ENCODE results near the gene ZNF189.

ZNF189 gene

DNA sequence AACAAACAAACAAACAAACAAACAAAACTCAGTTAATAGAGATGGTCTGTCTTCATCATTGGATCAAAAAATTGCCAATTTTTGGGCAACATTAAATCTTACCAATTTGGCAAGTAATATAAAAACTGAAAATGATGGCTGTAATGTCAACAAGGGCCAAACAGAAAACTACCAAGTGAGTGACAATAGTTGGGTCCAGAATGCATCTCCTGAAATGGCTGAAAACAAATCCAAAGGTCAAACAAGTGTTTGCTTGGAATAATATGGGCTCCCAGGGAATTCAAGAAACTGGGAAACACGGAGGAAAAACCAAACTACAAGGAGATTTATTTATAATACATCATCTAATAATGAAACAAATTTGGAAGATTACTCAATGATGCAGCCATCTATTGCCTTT is 39.0 kb upstream of the ZNF189 start:
- H3K27ac ChIP-seq (replicated peaks), result no peak overlapping the region
- H3K27me3 ChIP-seq (ENCODE audit: insufficient read depth, poor library complexity, severe bottlenecking), result no peaks in the 10 kb centered on the region
- H3K4me3 ChIP-seq (replicated peaks; ENCODE audit: insufficient read depth, low read length), result no peak overlapping the region
- no peak for TF ChIP-seq POLR2AphosphoS5 (IDR thresholded peaks at IDR 0.05; ENCODE audit: low read depth)
- TF ChIP-seq, protein P1, sequence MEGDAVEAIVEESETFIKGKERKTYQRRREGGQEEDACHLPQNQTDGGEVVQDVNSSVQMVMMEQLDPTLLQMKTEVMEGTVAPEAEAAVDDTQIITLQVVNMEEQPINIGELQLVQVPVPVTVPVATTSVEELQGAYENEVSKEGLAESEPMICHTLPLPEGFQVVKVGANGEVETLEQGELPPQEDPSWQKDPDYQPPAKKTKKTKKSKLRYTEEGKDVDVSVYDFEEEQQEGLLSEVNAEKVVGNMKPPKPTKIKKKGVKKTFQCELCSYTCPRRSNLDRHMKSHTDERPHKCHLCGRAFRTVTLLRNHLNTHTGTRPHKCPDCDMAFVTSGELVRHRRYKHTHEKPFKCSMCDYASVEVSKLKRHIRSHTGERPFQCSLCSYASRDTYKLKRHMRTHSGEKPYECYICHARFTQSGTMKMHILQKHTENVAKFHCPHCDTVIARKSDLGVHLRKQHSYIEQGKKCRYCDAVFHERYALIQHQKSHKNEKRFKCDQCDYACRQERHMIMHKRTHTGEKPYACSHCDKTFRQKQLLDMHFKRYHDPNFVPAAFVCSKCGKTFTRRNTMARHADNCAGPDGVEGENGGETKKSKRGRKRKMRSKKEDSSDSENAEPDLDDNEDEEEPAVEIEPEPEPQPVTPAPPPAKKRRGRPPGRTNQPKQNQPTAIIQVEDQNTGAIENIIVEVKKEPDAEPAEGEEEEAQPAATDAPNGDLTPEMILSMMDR (IDR thresholded peaks at IDR 0.05; ENCODE audit: insufficient read depth, low read length), result no peak
- TF ChIP-seq, protein P2, sequence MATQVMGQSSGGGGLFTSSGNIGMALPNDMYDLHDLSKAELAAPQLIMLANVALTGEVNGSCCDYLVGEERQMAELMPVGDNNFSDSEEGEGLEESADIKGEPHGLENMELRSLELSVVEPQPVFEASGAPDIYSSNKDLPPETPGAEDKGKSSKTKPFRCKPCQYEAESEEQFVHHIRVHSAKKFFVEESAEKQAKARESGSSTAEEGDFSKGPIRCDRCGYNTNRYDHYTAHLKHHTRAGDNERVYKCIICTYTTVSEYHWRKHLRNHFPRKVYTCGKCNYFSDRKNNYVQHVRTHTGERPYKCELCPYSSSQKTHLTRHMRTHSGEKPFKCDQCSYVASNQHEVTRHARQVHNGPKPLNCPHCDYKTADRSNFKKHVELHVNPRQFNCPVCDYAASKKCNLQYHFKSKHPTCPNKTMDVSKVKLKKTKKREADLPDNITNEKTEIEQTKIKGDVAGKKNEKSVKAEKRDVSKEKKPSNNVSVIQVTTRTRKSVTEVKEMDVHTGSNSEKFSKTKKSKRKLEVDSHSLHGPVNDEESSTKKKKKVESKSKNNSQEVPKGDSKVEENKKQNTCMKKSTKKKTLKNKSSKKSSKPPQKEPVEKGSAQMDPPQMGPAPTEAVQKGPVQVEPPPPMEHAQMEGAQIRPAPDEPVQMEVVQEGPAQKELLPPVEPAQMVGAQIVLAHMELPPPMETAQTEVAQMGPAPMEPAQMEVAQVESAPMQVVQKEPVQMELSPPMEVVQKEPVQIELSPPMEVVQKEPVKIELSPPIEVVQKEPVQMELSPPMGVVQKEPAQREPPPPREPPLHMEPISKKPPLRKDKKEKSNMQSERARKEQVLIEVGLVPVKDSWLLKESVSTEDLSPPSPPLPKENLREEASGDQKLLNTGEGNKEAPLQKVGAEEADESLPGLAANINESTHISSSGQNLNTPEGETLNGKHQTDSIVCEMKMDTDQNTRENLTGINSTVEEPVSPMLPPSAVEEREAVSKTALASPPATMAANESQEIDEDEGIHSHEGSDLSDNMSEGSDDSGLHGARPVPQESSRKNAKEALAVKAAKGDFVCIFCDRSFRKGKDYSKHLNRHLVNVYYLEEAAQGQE (IDR thresholded peaks at IDR 0.05; ENCODE audit: insufficient replicate concordance, low read depth), result no peak
- no peak for TF ChIP-seq GABPA (IDR thresholded peaks at IDR 0.05; ENCODE audit: low read depth)
- no peak for DNase-seq (ENCODE audit: low read depth in 1 of 2, low spot score in 1 of 2)

DNA sequence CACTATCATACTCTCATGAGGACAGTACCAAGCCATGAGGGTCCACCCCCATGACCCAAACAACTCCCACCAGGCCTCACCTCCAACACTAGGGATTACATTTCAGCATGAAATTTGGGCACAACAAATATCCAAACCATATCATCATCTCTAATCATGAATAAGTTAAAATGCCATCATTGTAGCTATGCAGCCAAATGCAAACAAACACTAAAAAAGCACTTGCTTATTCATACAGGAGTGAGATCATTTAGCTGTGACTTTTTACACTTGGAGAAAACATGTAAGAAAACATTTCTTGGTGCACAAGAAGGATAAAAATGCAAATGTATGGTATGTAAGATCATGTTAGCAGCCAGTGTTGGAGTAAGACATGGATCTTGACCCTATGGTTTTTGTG is 38.0 kb upstream of the ZNF189 start:
- Histone ChIP-seq H3K4me3 (replicated peaks; ENCODE audit: insufficient read depth, low read length) (no peak overlapping the region), H3K27me3 (ENCODE audit: insufficient read depth, poor library complexity, severe bottlenecking) (no peaks in the 10 kb centered on the region), H3K27ac (replicated peaks) (no peak overlapping the region)
- DNase-seq (ENCODE audit: low read depth in 1 of 2, low spot score in 1 of 2), result no peak
- TF ChIP-seq SPI1 (IDR thresholded peaks at IDR 0.05; ENCODE audit: borderline replicate concordance, low read depth), result no peak
- TF ChIP-seq, protein P2 (IDR thresholded peaks at IDR 0.05; ENCODE audit: insufficient replicate concordance, low read depth), result no peak
- TF ChIP-seq, protein P1 (IDR thresholded peaks at IDR 0.05; ENCODE audit: insufficient read depth, low read length), result no peak
- no peak for TF ChIP-seq GABPA (IDR thresholded peaks at IDR 0.05; ENCODE audit: low read depth)
- TF ChIP-seq POLR2AphosphoS5 (IDR thresholded peaks at IDR 0.05; ENCODE audit: low read depth), result no peak

DNA sequence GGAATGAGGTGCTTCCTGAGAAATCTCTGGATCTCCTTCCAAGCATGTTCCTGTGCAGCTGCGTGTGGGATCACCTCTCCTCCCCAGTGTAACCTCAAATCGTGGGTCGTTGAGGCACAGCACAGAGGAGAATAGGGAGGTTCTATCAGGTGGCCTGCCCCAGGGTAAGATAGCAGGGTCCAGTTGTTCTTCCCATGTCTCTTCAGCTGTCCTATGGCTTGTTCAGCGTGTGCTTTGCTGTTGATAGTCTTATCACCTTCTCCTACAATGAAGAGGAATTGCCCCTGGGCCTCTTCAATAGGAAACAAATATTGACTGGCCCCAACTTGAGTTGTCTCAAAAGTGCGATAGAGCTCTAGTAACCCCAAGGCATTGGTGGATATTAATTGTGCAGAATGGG is 36.2 kb upstream of the ZNF189 start:
- H3K27me3 ChIP-seq (ENCODE audit: insufficient read depth, poor library complexity, severe bottlenecking), result no peaks in the 10 kb centered on the region
- H3K4me3 ChIP-seq (replicated peaks; ENCODE audit: insufficient read depth, low read length), result no peak overlapping the region
- H3K27ac ChIP-seq (replicated peaks), result no peak overlapping the region
- TF ChIP-seq, protein P1 (IDR thresholded peaks at IDR 0.05; ENCODE audit: insufficient read depth, low read length), result no peak
- TF ChIP-seq GABPA (IDR thresholded peaks at IDR 0.05; ENCODE audit: low read depth), result no peak
- TF ChIP-seq, protein P2 (IDR thresholded peaks at IDR 0.05; ENCODE audit: insufficient replicate concordance, low read depth), result no peak
- no peak for TF ChIP-seq SPI1 (IDR thresholded peaks at IDR 0.05; ENCODE audit: borderline replicate concordance, low read depth)
- TF ChIP-seq POLR2AphosphoS5 (IDR thresholded peaks at IDR 0.05; ENCODE audit: low read depth), result no peak
- no peak for DNase-seq (ENCODE audit: low read depth in 1 of 2, low spot score in 1 of 2)
